HG03175 (cell line): ENCODE data around the gene ANKRD40.

ENCODE experiments used
- ATAC-seq: cut with Tn5 transposase; IDR thresholded peaks from one replicate; pipeline ENCODE4 v1.9.1; 2021; ENCODE audit warnings: mild to moderate bottlenecking, moderate library complexity; ENCODE audit not compliant: unreplicated experiment

Gene ANKRD40

GRCh38 chr17:50651661-50652060, 56.1 kb downstream of the ANKRD40 start:
- ATAC-seq, result no peak

GRCh38 chr17:50649042-50649908, 58.4 kb downstream of the ANKRD40 start:
- ATAC-seq, result no peak

- ATAC-seq, result no peak
Measured at GRCh38 chr17:50647187-50647586, 60.5 kb downstream of the ANKRD40 start.

- ATAC-seq, result no peak
Measured at GRCh38 chr17:50645748-50646682, 61.7 kb downstream of the ANKRD40 start.
